IMR-90 (cell line): ENCODE measurements around the gene FN1. TPM values are rescaled to one million over a fixed set of nuclear protein-coding genes. Genes with fewer than 3 reads are reported as not detected.

Source experiments
- ATAC-seq: fragments of 200-7000 bp; cut with Tn5 transposase; 2 replicates; pipeline ENCODE4 v1.9.1; 2020; ENCODE audit warnings: low read depth, mild to moderate bottlenecking, moderate library complexity
- BruUV-seq: library from RNA; stranded (reverse); fragments of 400-500 nt; replicated peaks from 2 replicates; lab custom pipeline; 2021; lab: Mats Ljungman, UMichigan
- CTCF ChIA-PET: fragments of 300-600 bp; formaldehyde crosslinking; extraction: SDS; loops from one replicate; lab custom pipeline; 2021; ENCODE audit warnings: antibody characterized with exemption; lab: Yijun Ruan, JAX
- POLR2A ChIA-PET: fragments of 300-600 bp; sonication (Branson Sonifier 250); formaldehyde crosslinking; loops from one replicate; lab custom pipeline; 2022; ENCODE audit warnings: antibody characterized with exemption; ENCODE audit not compliant: unreplicated experiment; lab: Charles Lee
- DNase-seq: peaks from one replicate; pipeline ENCODE4 v3.0.0; 2013
- H2AFZ ChIP-seq: replicated peaks from 2 replicates; pipeline ENCODE3; 2013; ENCODE audit warnings: low read length, mild to moderate bottlenecking; ENCODE audit not compliant: poor library complexity
- H2AK5ac ChIP-seq: 2 replicates; pipeline ENCODE4 v1.6.1; 2013; ENCODE audit warnings: low read depth, low read length, inconsistent platforms
- H2AK9ac ChIP-seq: replicated peaks from 2 replicates; pipeline ENCODE3; 2013; ENCODE audit warnings: mild to moderate bottlenecking, low read depth, low read length, moderate library complexity; ENCODE audit not compliant: poor library complexity
- H2BK120ac ChIP-seq: 2 replicates; pipeline ENCODE4 v1.6.1; 2013; ENCODE audit warnings: low read depth, low read length, inconsistent platforms
- H2BK15ac ChIP-seq: 3 replicates; pipeline ENCODE4 v1.6.1; 2013; ENCODE audit warnings: low read depth, low read length, inconsistent platforms
- H2BK20ac ChIP-seq: 2 replicates; pipeline ENCODE4 v1.6.1; 2013; ENCODE audit warnings: low read depth, mild to moderate bottlenecking, inconsistent platforms, low read length, moderate library complexity
- H2BK5ac ChIP-seq: 2 replicates; pipeline ENCODE4 v1.6.1; 2013; ENCODE audit warnings: mild to moderate bottlenecking, low read depth, low read length, inconsistent platforms; ENCODE audit not compliant: poor library complexity, severe bottlenecking
- H3K14ac ChIP-seq: replicated peaks from 2 replicates; pipeline ENCODE4 v1.6.1; 2013; ENCODE audit warnings: low read depth, low read length, inconsistent platforms
- H3K18ac ChIP-seq: 2 replicates; pipeline ENCODE4 v1.6.1; 2013; ENCODE audit warnings: low read depth, low read length, control low read depth
- H3K23ac ChIP-seq: 2 replicates; pipeline ENCODE4 v1.6.1; 2013; ENCODE audit warnings: low read depth, low read length, inconsistent platforms
- H3K27ac ChIP-seq: 2 replicates; pipeline ENCODE4 v1.5.1; 2013; ENCODE audit warnings: mild to moderate bottlenecking, control low read depth, low read length; ENCODE audit not compliant: insufficient read depth
- H3K27me3 ChIP-seq: 2 replicates; pipeline ENCODE4 v1.6.1; 2013; ENCODE audit warnings: low read length; ENCODE audit not compliant: control insufficient read depth, insufficient read depth
- H3K36me3 ChIP-seq: 2 replicates; pipeline ENCODE4 v1.6.1; 2013; ENCODE audit warnings: low read length, mixed read lengths; ENCODE audit not compliant: control insufficient read depth, insufficient read depth
- H3K4ac ChIP-seq: 2 replicates; pipeline ENCODE4 v1.6.1; 2013; ENCODE audit warnings: low read depth, low read length, inconsistent platforms
- H3K4me1 ChIP-seq: 2 replicates; pipeline ENCODE4 v1.6.1; 2013; ENCODE audit warnings: low read length, mixed read lengths; ENCODE audit not compliant: control insufficient read depth, insufficient read depth
- H3K4me2 ChIP-seq: 2 replicates; pipeline ENCODE4 v1.6.1; 2013; ENCODE audit warnings: low read depth, mild to moderate bottlenecking, control low read depth, low read length, moderate library complexity
- H3K4me3 ChIP-seq: 2 replicates; pipeline ENCODE4 v1.5.1; 2013; ENCODE audit warnings: low read depth, mild to moderate bottlenecking, control low read depth, low read length, moderate library complexity; ENCODE audit not compliant: insufficient read depth
- H3K56ac ChIP-seq: 2 replicates; pipeline ENCODE4 v1.6.1; 2013; ENCODE audit warnings: low read length, inconsistent platforms; ENCODE audit not compliant: insufficient read depth; ENCODE audit errors: extremely low read depth
- H3K79me1 ChIP-seq, 2 experiments: 2 replicates each; pipeline ENCODE4 v1.6.1; 2013; ENCODE audit warnings: low read length in 2 of 2, inconsistent platforms in 1 of 2, low read depth in 1 of 2
- H3K9ac ChIP-seq: 2 replicates; pipeline ENCODE4 v1.6.1; 2013; ENCODE audit warnings: low read depth, low read length, control low read depth
- H3K9me1 ChIP-seq: 2 replicates; pipeline ENCODE4 v1.6.1; 2013; ENCODE audit warnings: low read length, inconsistent platforms; ENCODE audit not compliant: insufficient read depth
- H3K9me3 ChIP-seq: 2 replicates; pipeline ENCODE4 v1.6.1; 2013; ENCODE audit warnings: low read length; ENCODE audit not compliant: control insufficient read depth, insufficient read depth
- H4K20me1 ChIP-seq: 2 replicates; pipeline ENCODE4 v1.6.1; 2013; ENCODE audit warnings: low read length, inconsistent platforms; ENCODE audit not compliant: insufficient read depth
- H4K5ac ChIP-seq: 2 replicates; pipeline ENCODE4 v1.6.1; 2013; ENCODE audit warnings: mild to moderate bottlenecking, low read depth, low read length, control low read depth
- H4K8ac ChIP-seq, 2 experiments: 2 replicates each; pipeline ENCODE4 v1.6.1; 2013; ENCODE audit warnings: low read depth in 2 of 2, low read length in 2 of 2, control low read depth in 1 of 2, inconsistent platforms in 1 of 2
- H4K91ac ChIP-seq: 2 replicates; pipeline ENCODE4 v1.6.1; 2013; ENCODE audit warnings: low read depth, low read length, inconsistent platforms; ENCODE audit not compliant: insufficient read depth
- BHLHE40 ChIP-seq: fragments of 150-350 bp; IDR thresholded peaks from 2 replicates; pipeline ENCODE4 v1.6.1; 2016; ENCODE audit warnings: mild to moderate bottlenecking, low read depth, low read length
- CEBPB ChIP-seq: IDR thresholded peaks from 2 replicates; pipeline ENCODE4 v1.6.1; 2012; ENCODE audit warnings: low read depth, low read length, improper control_type of control experiment
- CHD1 ChIP-seq: IDR thresholded peaks from 2 replicates; pipeline ENCODE4 v1.6.1; 2012; ENCODE audit warnings: low read depth, low read length, improper control_type of control experiment
- FOS ChIP-seq: fragments of 150-350 bp; IDR thresholded peaks from 2 replicates; pipeline ENCODE4 v1.6.1; 2016; ENCODE audit warnings: low read depth, low read length
- MAFK ChIP-seq: IDR thresholded peaks from 2 replicates; pipeline ENCODE4 v1.6.1; 2012; ENCODE audit warnings: low read depth, low read length, improper control_type of control experiment
- MAZ ChIP-seq: IDR thresholded peaks from 2 replicates; pipeline ENCODE4 v1.6.1; 2012; ENCODE audit warnings: low read depth, mild to moderate bottlenecking, low read length, improper control_type of control experiment, moderate library complexity, borderline replicate concordance
- MXI1 ChIP-seq: IDR thresholded peaks from 2 replicates; pipeline ENCODE4 v1.6.1; 2012; ENCODE audit warnings: low read depth, mild to moderate bottlenecking, low read length, moderate library complexity, borderline replicate concordance
- NFE2L2 ChIP-seq: fragments of 150-350 bp; IDR thresholded peaks from 2 replicates; pipeline ENCODE4 v1.6.1; 2016; ENCODE audit warnings: low read depth, mild to moderate bottlenecking, low read length
- POLR2A ChIP-seq: IDR thresholded peaks from 2 replicates; pipeline ENCODE4 v1.6.1; 2012; ENCODE audit warnings: mild to moderate bottlenecking, low read depth, low read length
- RAD21 ChIP-seq: IDR thresholded peaks from 2 replicates; pipeline ENCODE4 v1.6.1; 2012; ENCODE audit warnings: low read length, improper control_type of control experiment
- RCOR1 ChIP-seq: IDR thresholded peaks from 2 replicates; pipeline ENCODE4 v1.6.1; 2012; ENCODE audit warnings: mild to moderate bottlenecking, low read length, improper control_type of control experiment; ENCODE audit not compliant: insufficient replicate concordance
- RFX5 ChIP-seq: IDR thresholded peaks from 2 replicates; pipeline ENCODE4 v1.8.0; 2012; ENCODE audit warnings: low read depth, mild to moderate bottlenecking, low read length, moderate library complexity
- SMC3 ChIP-seq: fragments of 150-350 bp; IDR thresholded peaks from 2 replicates; pipeline ENCODE4 v1.6.1; 2016; ENCODE audit warnings: low read depth, mild to moderate bottlenecking, antibody characterized with exemption, low read length, moderate library complexity
- whole genome bisulfite sequencing, 2 experiments: methylation state at CpG; one replicate each; pipeline versions ENCODE4 v1.1.5 to v1.1.7; 2013; ENCODE audit warnings: missing lambda C conversion rate in 2 of 2; ENCODE audit not compliant: insufficient read length in 1 of 2; ENCODE audit errors: extremely low coverage in 2 of 2; 5-methylcytosine and 5-hydroxymethylcytosine counted together
- dilution Hi-C: fragments of 300-500 bp; cut with HindIII; formaldehyde crosslinking; loops from one replicate; pipeline ENCODE4 v1.14.3; 2018; ENCODE audit warnings: low sequenced_read_pairs; ENCODE audit not compliant: unreplicated experiment
- in situ Hi-C: fragments of 300-500 bp; cut with MboI; formaldehyde crosslinking; loops from 3 replicates; pipeline ENCODE4 v1.14.3; 2019; ENCODE audit warnings: low sequenced_read_pairs, inconsistent platforms, mixed read lengths
- intact Hi-C: fragments of 100-400 bp; cut with micrococcal nuclease; formaldehyde crosslinking; loops from 2 replicates; pipeline ENCODE4 v1.10.0; 2022
- polyA plus RNA-seq, 3 experiments: library from polyadenylated mRNA; depleted of rRNA; stranded (reverse); fragments of >200 nt; gene quantifications; 2 replicates each; pipeline ENCODE4 v1.2.3, GENCODE V29; 2012; ENCODE audit warnings: low replicate concordance in 1 of 3
- total RNA-seq: library from RNA; depleted of rRNA; stranded (reverse); fragments of >200 nt; gene quantifications from 2 replicates; pipeline ENCODE4 v1.2.3, GENCODE V29; 2012
- TF ChIP-seq, protein P1 (sequence below): conservative IDR thresholded peaks from 2 replicates; pipeline ENCODE4 v1.5.1; 2012; ENCODE audit warnings: mild to moderate bottlenecking, low read depth, low read length, improper control_type of control experiment
- TF ChIP-seq, protein P2 (sequence below): fragments of 150-350 bp; IDR thresholded peaks from 2 replicates; pipeline ENCODE4 v1.6.1; 2017; ENCODE audit warnings: mild to moderate bottlenecking, antibody characterized with exemption, low read length, low read depth
- TF ChIP-seq, protein P3 (sequence below): fragments of 150-350 bp; IDR thresholded peaks from 2 replicates; pipeline ENCODE4 v1.6.1; 2016; ENCODE audit warnings: low read depth, mild to moderate bottlenecking, low read length, moderate library complexity, borderline replicate concordance

The FN1 gene
- total and polyA plus RNA-seq, 2 of the 4 experiments (the other 2 are of a cell fraction) = 8,243 to 13,004 TPM

DNA sequence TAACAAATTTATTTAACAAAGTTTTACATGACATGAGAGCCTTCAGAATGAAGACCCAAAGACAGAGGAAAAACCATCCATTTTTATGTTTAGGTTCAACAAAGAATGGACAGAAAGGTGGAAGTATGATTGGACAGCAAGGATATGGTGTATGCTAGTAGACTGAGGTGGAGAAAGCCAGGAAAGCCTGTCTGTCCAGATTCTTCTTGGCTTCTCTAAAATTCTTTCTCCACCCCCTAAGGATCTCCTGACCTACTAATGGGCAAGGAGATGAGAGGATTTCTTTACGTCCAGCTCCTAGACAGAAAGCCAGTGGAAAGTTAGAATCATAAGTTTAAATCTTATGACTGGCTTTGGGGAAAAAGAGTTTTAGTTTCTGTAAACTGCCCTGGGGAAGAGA, 121.0 kb downstream of the FN1 start:
- Histone ChIP-seq H3K4me2 (no peak overlapping the region), H3K23ac (no peak overlapping the region), H2BK120ac (no peak overlapping the region), H2BK5ac (no peak overlapping the region), H2AFZ (no peak overlapping the region), H3K14ac (no peak overlapping the region), H3K79me1 (peaks cover 15 to 23% of the 10 kb centered on the region in 2 experiments), H3K36me3 (peaks cover 16% of the 10 kb centered on the region), H3K9ac (no peak overlapping the region), H2BK20ac (no peak overlapping the region), H2AK9ac (no peak overlapping the region), H2AK5ac (no peak overlapping the region), H4K8ac (no peak overlapping the region), H2BK15ac (no peak overlapping the region), H3K4me1 (0 out of 2 replicates have a peak, but pooled peaks cover 3% of the 10 kb centered on the region), H3K9me3 (no peaks in the 10 kb centered on the region), H4K20me1 (no peaks in the 10 kb centered on the region), H3K27ac (no peak overlapping the region), H3K4ac (no peak overlapping the region), H3K9me1 (peaks cover 3% of the 10 kb centered on the region; the same call in 1 of the 2 replicates), H4K5ac (no peak overlapping the region), H3K4me3 (no peak overlapping the region), H3K18ac (no peak overlapping the region), H3K56ac (no peak overlapping the region), H4K91ac (no peak overlapping the region), H3K27me3 (no peaks in the 10 kb centered on the region)
- ATAC-seq (no peak), DNase-seq (no peak)
- dilution Hi-C loops (no loop called here), in situ Hi-C loops (no loop called here), intact Hi-C loops (no loop called here)
- TF ChIP-seq BHLHE40 = no peak
- TF ChIP-seq, protein P1, sequence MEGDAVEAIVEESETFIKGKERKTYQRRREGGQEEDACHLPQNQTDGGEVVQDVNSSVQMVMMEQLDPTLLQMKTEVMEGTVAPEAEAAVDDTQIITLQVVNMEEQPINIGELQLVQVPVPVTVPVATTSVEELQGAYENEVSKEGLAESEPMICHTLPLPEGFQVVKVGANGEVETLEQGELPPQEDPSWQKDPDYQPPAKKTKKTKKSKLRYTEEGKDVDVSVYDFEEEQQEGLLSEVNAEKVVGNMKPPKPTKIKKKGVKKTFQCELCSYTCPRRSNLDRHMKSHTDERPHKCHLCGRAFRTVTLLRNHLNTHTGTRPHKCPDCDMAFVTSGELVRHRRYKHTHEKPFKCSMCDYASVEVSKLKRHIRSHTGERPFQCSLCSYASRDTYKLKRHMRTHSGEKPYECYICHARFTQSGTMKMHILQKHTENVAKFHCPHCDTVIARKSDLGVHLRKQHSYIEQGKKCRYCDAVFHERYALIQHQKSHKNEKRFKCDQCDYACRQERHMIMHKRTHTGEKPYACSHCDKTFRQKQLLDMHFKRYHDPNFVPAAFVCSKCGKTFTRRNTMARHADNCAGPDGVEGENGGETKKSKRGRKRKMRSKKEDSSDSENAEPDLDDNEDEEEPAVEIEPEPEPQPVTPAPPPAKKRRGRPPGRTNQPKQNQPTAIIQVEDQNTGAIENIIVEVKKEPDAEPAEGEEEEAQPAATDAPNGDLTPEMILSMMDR = no peak
- no peak for TF ChIP-seq CEBPB
- no peak for TF ChIP-seq MXI1
- no peak for TF ChIP-seq MAZ
- TF ChIP-seq RCOR1 = no peak
- TF ChIP-seq, protein P2, sequence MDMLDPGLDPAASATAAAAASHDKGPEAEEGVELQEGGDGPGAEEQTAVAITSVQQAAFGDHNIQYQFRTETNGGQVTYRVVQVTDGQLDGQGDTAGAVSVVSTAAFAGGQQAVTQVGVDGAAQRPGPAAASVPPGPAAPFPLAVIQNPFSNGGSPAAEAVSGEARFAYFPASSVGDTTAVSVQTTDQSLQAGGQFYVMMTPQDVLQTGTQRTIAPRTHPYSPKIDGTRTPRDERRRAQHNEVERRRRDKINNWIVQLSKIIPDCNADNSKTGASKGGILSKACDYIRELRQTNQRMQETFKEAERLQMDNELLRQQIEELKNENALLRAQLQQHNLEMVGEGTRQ = no peak
- TF ChIP-seq SMC3 = no peak
- no peak for TF ChIP-seq RFX5
- no peak for TF ChIP-seq MAFK
- no peak for TF ChIP-seq RAD21
- TF ChIP-seq NFE2L2 = no peak
- TF ChIP-seq CHD1 = no peak
- TF ChIP-seq POLR2A = no peak
- TF ChIP-seq, protein P3, sequence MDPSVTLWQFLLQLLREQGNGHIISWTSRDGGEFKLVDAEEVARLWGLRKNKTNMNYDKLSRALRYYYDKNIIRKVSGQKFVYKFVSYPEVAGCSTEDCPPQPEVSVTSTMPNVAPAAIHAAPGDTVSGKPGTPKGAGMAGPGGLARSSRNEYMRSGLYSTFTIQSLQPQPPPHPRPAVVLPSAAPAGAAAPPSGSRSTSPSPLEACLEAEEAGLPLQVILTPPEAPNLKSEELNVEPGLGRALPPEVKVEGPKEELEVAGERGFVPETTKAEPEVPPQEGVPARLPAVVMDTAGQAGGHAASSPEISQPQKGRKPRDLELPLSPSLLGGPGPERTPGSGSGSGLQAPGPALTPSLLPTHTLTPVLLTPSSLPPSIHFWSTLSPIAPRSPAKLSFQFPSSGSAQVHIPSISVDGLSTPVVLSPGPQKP = no peak
- no peak for TF ChIP-seq FOS
- ChIA-PET CTCF (no interaction called here), POLR2A (no interaction called here)
- whole genome bisulfite sequencing, 2 experiments = no CpG with 5 or more reads among the region's 1 CpG
- BruUV-seq = no TSS peak
